SK-N-SH (cell line): ENCODE data around the gene BAIAP2. TPM values are rescaled to one million over a fixed set of nuclear protein-coding genes. Genes with fewer than 3 reads are reported as not detected.
A peak's percentile ranks its signal among the peaks of the same experiment; 100 is the strongest.

Source experiments
- CTCF ChIA-PET: fragments of 300-600, 350-600 bp; formaldehyde crosslinking; extraction: SDS; loops from one replicate; lab custom pipeline; 2021; lab: Yijun Ruan, JAX
- POLR2A ChIA-PET: fragments of 350-600 bp; sonication (Branson Sonifier 250); formaldehyde crosslinking; extraction: SDS; loops from one replicate; lab custom pipeline; 2020; ENCODE audit warnings: antibody characterized with exemption, inconsistent platforms; lab: Yijun Ruan, JAX
- DNase-seq: peaks from one replicate; pipeline ENCODE4 v3.0.0; 2012
- H2AFZ ChIP-seq: fragments of 200-600 bp; sonication (generic); 2 replicates; pipeline ENCODE4 v1.8.1; 2016; ENCODE audit warnings: antibody characterized with exemption, mild to moderate bottlenecking, low read depth
- H3F3A ChIP-seq: fragments of 200-600 bp; sonication (generic); replicated peaks from 2 replicates; pipeline ENCODE3; 2016; ENCODE audit warnings: antibody characterized with exemption, mild to moderate bottlenecking; ENCODE audit not compliant: insufficient read depth
- H3K27ac ChIP-seq, 2 experiments: fragments of 200-500 bp in 1 of 2; fragments of 200-600 bp in 1 of 2; sonication (Bioruptor generic) in 1 of 2; sonication (generic), shearing (Covaris generic) in 1 of 2; 2 replicates each; pipeline versions ENCODE4 v1.5.1 to v1.6.1; 2014 to 2016; ENCODE audit warnings: low read depth in 2 of 2, inconsistent platforms in 1 of 2, low read length in 1 of 2, mild to moderate bottlenecking in 1 of 2, mixed read lengths in 1 of 2
- H3K27me3 ChIP-seq: fragments of 200-600 bp; sonication (generic), shearing (Covaris generic); 2 replicates; pipeline ENCODE4 v1.6.1; 2016; ENCODE audit warnings: mixed run types; ENCODE audit not compliant: insufficient read depth
- H3K36me3 ChIP-seq, 2 experiments: fragments of 200-500 bp in 1 of 2; fragments of 200-600 bp in 1 of 2; sonication (Bioruptor generic) in 1 of 2; sonication (generic) in 1 of 2; replicated peaks in 1 of 2; 2 replicates each; pipeline versions ENCODE3 to v1.5.1; 2014 to 2016; ENCODE audit warnings: low read length in 1 of 2, mild to moderate bottlenecking in 1 of 2; ENCODE audit not compliant: insufficient read depth in 2 of 2, control insufficient read depth in 1 of 2
- H3K4me1 ChIP-seq, 2 experiments: fragments of 200-500 bp in 1 of 2; fragments of 200-600 bp in 1 of 2; sonication (Bioruptor generic) in 1 of 2; sonication (generic), shearing (Covaris generic) in 1 of 2; 2 replicates each; pipeline versions ENCODE4 v1.5.1 to v1.6.1; 2014 to 2016; ENCODE audit warnings: low read depth in 1 of 2, low read length in 1 of 2, mixed run types in 1 of 2; ENCODE audit not compliant: insufficient read depth in 2 of 2, control insufficient read depth in 1 of 2
- H3K4me2 ChIP-seq: fragments of 200-600 bp; sonication (generic), shearing (Covaris generic); 2 replicates; pipeline ENCODE4 v1.6.1; 2017; ENCODE audit warnings: mixed run types
- H3K4me3 ChIP-seq, 2 experiments: fragments of 200-500 bp in 1 of 2; fragments of 200-600 bp in 1 of 2; sonication (Bioruptor generic) in 1 of 2; sonication (generic), shearing (Covaris generic) in 1 of 2; 2 replicates each; pipeline versions ENCODE4 v1.5.1 to v1.8.1; 2014 to 2016; ENCODE audit warnings: low read depth in 2 of 2, inconsistent platforms in 1 of 2, low read length in 1 of 2, mild to moderate bottlenecking in 1 of 2, mixed read lengths in 1 of 2, moderate library complexity in 1 of 2
- H3K79me2 ChIP-seq: fragments of 200-600 bp; sonication (generic); 2 replicates; pipeline ENCODE4 v1.8.1; 2017; ENCODE audit warnings: mild to moderate bottlenecking; ENCODE audit not compliant: insufficient read depth
- H3K9ac ChIP-seq: fragments of 200-600 bp; sonication (generic); 2 replicates; pipeline ENCODE4 v1.6.1; 2017; ENCODE audit warnings: mixed run types
- H3K9me2 ChIP-seq: fragments of 200-600 bp; sonication (generic); 2 replicates; pipeline ENCODE4 v1.6.1; 2017; ENCODE audit warnings: mixed run types
- H3K9me3 ChIP-seq: fragments of 200-600 bp; sonication (generic); 2 replicates; pipeline ENCODE4 v1.6.1; 2017; ENCODE audit warnings: mixed run types, mild to moderate bottlenecking, moderate library complexity
- H4K20me1 ChIP-seq: fragments of 200-600 bp; sonication (generic); 2 replicates; pipeline ENCODE4 v1.6.1; 2017; ENCODE audit warnings: mild to moderate bottlenecking, mixed run types; ENCODE audit not compliant: insufficient read depth
- ELF1 ChIP-seq: IDR thresholded peaks from 2 replicates; pipeline ENCODE4 v1.4.0; 2012
- EP300 ChIP-seq, 2 experiments: IDR thresholded peaks; 2 replicates each; pipeline versions ENCODE4 v1.4.0 to v1.6.1; 2012; ENCODE audit warnings: borderline replicate concordance in 1 of 2, low read depth in 1 of 2, low read length in 1 of 2
- FOSL2 ChIP-seq: IDR thresholded peaks from 2 replicates; pipeline ENCODE4 v1.4.0; 2012; ENCODE audit warnings: low read depth, mild to moderate bottlenecking, moderate library complexity, borderline replicate concordance
- FOXJ3 ChIP-seq: sonication (generic); formaldehyde crosslinking; IDR thresholded peaks from 2 replicates; pipeline ENCODE4 v1.5.1; 2020; ENCODE audit warnings: mild to moderate bottlenecking, missing genetic modification reagents
- GABPA ChIP-seq: IDR thresholded peaks from 2 replicates; pipeline ENCODE4 v1.4.0; 2012; ENCODE audit warnings: low read depth, mild to moderate bottlenecking
- JUND ChIP-seq: IDR thresholded peaks from 2 replicates; pipeline ENCODE4 v1.4.0; 2012
- MEF2A ChIP-seq: IDR thresholded peaks from 2 replicates; pipeline ENCODE4 v1.4.0; 2012; ENCODE audit warnings: low read depth, borderline replicate concordance
- MXI1 ChIP-seq: IDR thresholded peaks from 2 replicates; pipeline ENCODE4 v1.6.1; 2012; ENCODE audit warnings: mild to moderate bottlenecking, low read depth, low read length, improper control_type of control experiment
- RCOR1 ChIP-seq: fragments of 150-350 bp; IDR thresholded peaks from 2 replicates; pipeline ENCODE4 v1.6.1; 2017; ENCODE audit warnings: antibody characterized with exemption, low read length
- SMC3 ChIP-seq: IDR thresholded peaks from 2 replicates; pipeline ENCODE4 v1.6.1; 2012; ENCODE audit warnings: low read depth, low read length, improper control_type of control experiment
- TEAD4 ChIP-seq: IDR thresholded peaks from 2 replicates; pipeline ENCODE4 v1.4.0; 2012; ENCODE audit warnings: mild to moderate bottlenecking, borderline replicate concordance; ENCODE audit not compliant: insufficient read depth
- USF2 ChIP-seq: fragments of 150-350 bp; IDR thresholded peaks from 2 replicates; pipeline ENCODE4 v1.6.1; 2017; ENCODE audit warnings: antibody characterized with exemption, low read length, low read depth, borderline replicate concordance
- YY1 ChIP-seq: IDR thresholded peaks from 2 replicates; pipeline ENCODE4 v1.4.0; 2012; ENCODE audit warnings: low read depth, mild to moderate bottlenecking
- ZBTB33 ChIP-seq: IDR thresholded peaks from 2 replicates; pipeline ENCODE4 v1.4.0; 2012; ENCODE audit warnings: low read depth, borderline replicate concordance
- WGBS: methylation state at CpG from one replicate; pipeline ENCODE4 v1.1.6; 2017; ENCODE audit warnings: low lambda C conversion rate; 5-methylcytosine and 5-hydroxymethylcytosine counted together
- polyA plus RNA-seq, 3 experiments: library from polyadenylated mRNA; depleted of rRNA; stranded (reverse); fragments of >200 nt; gene quantifications; 2 replicates each; pipeline ENCODE4 v1.2.3, GENCODE V29; 2012
- TF ChIP-seq, protein P1 (sequence below): fragments of 150-350 bp; IDR thresholded peaks from 2 replicates; pipeline ENCODE4 v1.6.1; 2016; ENCODE audit warnings: mild to moderate bottlenecking, low read depth, low read length
- TF ChIP-seq, protein P2 (sequence below): IDR thresholded peaks from 2 replicates; pipeline ENCODE4; 2012
- TF ChIP-seq, protein P3 (sequence below): IDR thresholded peaks from 2 replicates; pipeline ENCODE4 v1.4.0; 2012; ENCODE audit warnings: low read depth, borderline replicate concordance

The BAIAP2 gene
- polyA plus RNA-seq, 1 of the 3 experiments (the other 2 are of a cell fraction): 19.8 TPM

DNA sequence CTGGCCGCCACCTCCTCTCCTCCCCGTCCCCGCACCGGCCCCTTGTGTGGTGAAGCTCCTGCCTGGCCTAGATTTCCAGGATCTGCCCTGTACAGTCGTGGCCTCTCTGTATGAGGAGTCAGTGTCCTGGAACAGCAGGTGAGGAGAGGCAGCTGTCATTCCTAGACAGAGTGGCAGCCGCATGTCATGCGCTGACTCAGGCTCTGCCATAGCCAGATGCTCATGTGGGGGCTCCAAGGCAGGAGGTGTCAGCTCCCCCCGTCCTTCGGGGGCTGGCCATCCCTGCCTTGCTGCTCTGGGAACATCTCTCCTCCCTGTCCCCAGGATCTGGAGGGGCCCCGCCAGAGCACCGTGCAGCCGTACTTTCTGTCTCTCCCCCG, 60.4 kb downstream of the BAIAP2 start:
- peak overlapping the region; percentile 84 for H3K9ac ChIP-seq
- POLR2A ChIA-PET: interaction anchor here (0.6 kb wide), 1 partner anchor 31 kb away, joined by 3 read pairs; no protein-coding TSS in a partner anchor
- 68% methylated on average over 8 of the region's 13 CpGs for WGBS

DNA sequence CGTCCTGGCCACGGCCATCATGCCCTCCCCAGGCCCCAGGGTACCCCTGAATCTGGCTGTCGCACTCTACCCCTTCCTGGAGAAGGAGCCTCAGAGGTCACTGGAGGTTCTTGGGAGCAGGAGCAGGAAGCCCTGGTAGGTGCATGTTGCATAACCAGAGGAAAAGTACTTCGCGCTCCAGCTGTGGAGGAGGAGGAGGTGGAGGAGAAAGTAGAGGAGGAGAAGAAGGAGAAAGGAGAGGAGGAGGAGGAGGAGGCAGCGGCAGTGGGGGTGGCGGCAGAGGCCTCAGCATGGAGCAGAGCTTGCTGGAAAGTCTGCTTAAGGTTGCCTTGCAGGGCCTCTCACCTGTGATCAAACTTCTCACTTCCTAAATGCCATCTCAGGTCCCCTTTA, 61.8 kb downstream of the BAIAP2 start:
- Histone ChIP-seq H3K27me3 (no peaks in the 10 kb centered on the region), H3K4me1 (peaks cover 42 to 49% of the 10 kb centered on the region in 2 experiments; a peak in 3 of 4 replicates), H4K20me1 (no peaks in the 10 kb centered on the region), H3K79me2 (no peaks in the 10 kb centered on the region), H3K4me3 (no peak overlapping the region), H3K36me3 (peaks cover 0 to 4% of the 10 kb centered on the region in 2 experiments), H3K9me2 (no peaks in the 10 kb centered on the region), H3K4me2 (peak overlapping the region; percentile 78), H3F3A (peaks cover 22% of the 10 kb centered on the region), H3K9me3 (no peaks in the 10 kb centered on the region), H2AFZ (no peak overlapping the region; the same call in 1 of the 2 replicates), H3K27ac (peak overlapping the region in 1 of 2 experiments; percentile 99; a peak in 2 of 4 replicates), H3K9ac (peak overlapping the region; percentile 74)
- ChIA-PET CTCF (interaction anchor here (0.6 to 13.7 kb wide), 22 partner anchors 8 to 670 kb away, joined by 3 to 668 read pairs (median 8); partner anchors contain the start of gene BAIAP2), POLR2A (no interaction called here)
- TF ChIP-seq, protein P1, sequence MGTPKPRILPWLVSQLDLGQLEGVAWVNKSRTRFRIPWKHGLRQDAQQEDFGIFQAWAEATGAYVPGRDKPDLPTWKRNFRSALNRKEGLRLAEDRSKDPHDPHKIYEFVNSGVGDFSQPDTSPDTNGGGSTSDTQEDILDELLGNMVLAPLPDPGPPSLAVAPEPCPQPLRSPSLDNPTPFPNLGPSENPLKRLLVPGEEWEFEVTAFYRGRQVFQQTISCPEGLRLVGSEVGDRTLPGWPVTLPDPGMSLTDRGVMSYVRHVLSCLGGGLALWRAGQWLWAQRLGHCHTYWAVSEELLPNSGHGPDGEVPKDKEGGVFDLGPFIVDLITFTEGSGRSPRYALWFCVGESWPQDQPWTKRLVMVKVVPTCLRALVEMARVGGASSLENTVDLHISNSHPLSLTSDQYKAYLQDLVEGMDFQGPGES: no peak
- TF ChIP-seq, protein P2, sequence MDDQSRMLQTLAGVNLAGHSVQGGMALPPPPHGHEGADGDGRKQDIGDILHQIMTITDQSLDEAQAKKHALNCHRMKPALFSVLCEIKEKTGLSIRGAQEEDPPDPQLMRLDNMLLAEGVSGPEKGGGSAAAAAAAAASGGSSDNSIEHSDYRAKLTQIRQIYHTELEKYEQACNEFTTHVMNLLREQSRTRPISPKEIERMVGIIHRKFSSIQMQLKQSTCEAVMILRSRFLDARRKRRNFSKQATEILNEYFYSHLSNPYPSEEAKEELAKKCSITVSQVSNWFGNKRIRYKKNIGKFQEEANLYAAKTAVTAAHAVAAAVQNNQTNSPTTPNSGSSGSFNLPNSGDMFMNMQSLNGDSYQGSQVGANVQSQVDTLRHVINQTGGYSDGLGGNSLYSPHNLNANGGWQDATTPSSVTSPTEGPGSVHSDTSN: no peak
- TF ChIP-seq MEF2A (no peak), SMC3 (no peak), FOXJ3 (CRISPR knock-in tag) (no peak), RCOR1 (no peak), ZBTB33 (no peak), MXI1 (no peak), GABPA (no peak), USF2 (no peak), FOSL2 (no peak), JUND (no peak), ELF1 (no peak), EP300 (IDR thresholded peaks at IDR 0.05; ENCODE audit: borderline replicate concordance in 1 of 2, low read depth in 1 of 2, low read length in 1 of 2) (no peak)
- TF ChIP-seq, protein P3, sequence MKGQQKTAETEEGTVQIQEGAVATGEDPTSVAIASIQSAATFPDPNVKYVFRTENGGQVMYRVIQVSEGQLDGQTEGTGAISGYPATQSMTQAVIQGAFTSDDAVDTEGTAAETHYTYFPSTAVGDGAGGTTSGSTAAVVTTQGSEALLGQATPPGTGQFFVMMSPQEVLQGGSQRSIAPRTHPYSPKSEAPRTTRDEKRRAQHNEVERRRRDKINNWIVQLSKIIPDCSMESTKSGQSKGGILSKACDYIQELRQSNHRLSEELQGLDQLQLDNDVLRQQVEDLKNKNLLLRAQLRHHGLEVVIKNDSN: no peak
- WGBS: 92% methylated on average over 7 of the region's 7 CpGs
- DNase-seq: no peak

More for the DNA sequence above, 60.4 kb downstream of the BAIAP2 start:
- no peak for DNase-seq
- TF ChIP-seq, protein P2: peak; percentile 64
- TF ChIP-seq TEAD4: no peak
- TF ChIP-seq YY1: no peak
- H3K9me3 ChIP-seq: no peaks in the 10 kb centered on the region
- H2AFZ ChIP-seq: no peak overlapping the region
- H3K27me3 ChIP-seq: no peaks in the 10 kb centered on the region
- H3K9me2 ChIP-seq: no peaks in the 10 kb centered on the region
- H3K4me3 ChIP-seq: 0 out of 4 replicates have a peak overlapping the region, but pooled peaks of 1 of the 2 experiments have one; percentile 5
- peak overlapping the region; percentile 40 to 99 for H3K27ac ChIP-seq
- peaks cover 0 to 4% of the 10 kb centered on the region in 2 experiments for H3K36me3 ChIP-seq
- H3K4me1 ChIP-seq: peaks cover 42 to 49% of the 10 kb centered on the region in 2 experiments; a peak in 3 of 4 replicates
- CTCF ChIA-PET: interaction anchor here (0.8 to 14.2 kb wide), 11 partner anchors 6 to 145 kb away, joined by 3 to 668 read pairs (median 8); partner anchors contain the start of gene BAIAP2
- H3K4me2 ChIP-seq: peak overlapping the region; percentile 82
- H3K79me2 ChIP-seq: no peaks in the 10 kb centered on the region
- no peaks in the 10 kb centered on the region for H4K20me1 ChIP-seq
- peaks cover 22% of the 10 kb centered on the region for H3F3A ChIP-seq
